Glomerular visceral epithelial cell (primary cell): ENCODE data around the gene POLR1C.
"Not testable (repeated sequence)": the region's sequence is repeated elsewhere in the genome, so short reads cannot be mapped to it uniquely, and the experiment has no call there.

ENCODE experiments used
- DNase-seq: peaks from one replicate; pipeline ENCODE4 v3.0.0-alpha.2; 2016; ENCODE audit errors: extremely low spot score

The POLR1C gene

GRCh38 chr6:43492673-43493072 is 24.2 kb upstream of the POLR1C start:
- no peak for DNase-seq

- DNase-seq: no peak
Measured at GRCh38 chr6:43493230-43493629, 23.7 kb upstream of the POLR1C start.

- no peak for DNase-seq
Measured at GRCh38 chr6:43493833-43494232, 23.1 kb upstream of the POLR1C start.

GRCh38 chr6:43494321-43494720 is 22.6 kb upstream of the POLR1C start:
- no peak for DNase-seq

GRCh38 chr6:43494766-43495165 is 22.1 kb upstream of the POLR1C start:
- no peak for DNase-seq

GRCh38 chr6:43495409-43495941 is 21.4 kb upstream of the POLR1C start:
- DNase-seq: no peak

- DNase-seq: peak; percentile 65
Measured at GRCh38 chr6:43496370-43497128, 20.3 kb upstream of the POLR1C start.

- no peak for DNase-seq
Measured at GRCh38 chr6:43497129-43497396, 19.8 kb upstream of the POLR1C start.

- no peak for DNase-seq
Measured at GRCh38 chr6:43497689-43498088, 19.2 kb upstream of the POLR1C start.

- not testable (repeated sequence) for DNase-seq
Measured at GRCh38 chr6:43498291-43498690, 18.6 kb upstream of the POLR1C start.

- DNase-seq: no peak
Measured at GRCh38 chr6:43499028-43499815, 17.7 kb upstream of the POLR1C start.

- DNase-seq: no peak
Measured at GRCh38 chr6:43500921-43501320, 16.0 kb upstream of the POLR1C start.

- DNase-seq: no peak
Measured at GRCh38 chr6:43502666-43503065, 14.2 kb upstream of the POLR1C start.

GRCh38 chr6:43503443-43503842 is 13.4 kb upstream of the POLR1C start:
- DNase-seq: no peak

- DNase-seq: no peak
Measured at GRCh38 chr6:43504756-43505593, 11.9 kb upstream of the POLR1C start.

GRCh38 chr6:43505718-43506117 is 11.2 kb upstream of the POLR1C start:
- no peak for DNase-seq

GRCh38 chr6:43506171-43506570 is 10.7 kb upstream of the POLR1C start:
- no peak for DNase-seq

GRCh38 chr6:43506667-43507471 is 10.0 kb upstream of the POLR1C start:
- peak; percentile 84 for DNase-seq

GRCh38 chr6:43508481-43509141 is 8.3 kb upstream of the POLR1C start:
- DNase-seq: no peak

GRCh38 chr6:43509142-43509983 is 7.5 kb upstream of the POLR1C start:
- DNase-seq: no peak
